ENCODE data around the gene PPP2R5C.
A peak's percentile ranks its signal among the peaks of the same experiment; 100 is the strongest.

Gene PPP2R5C

DNA sequence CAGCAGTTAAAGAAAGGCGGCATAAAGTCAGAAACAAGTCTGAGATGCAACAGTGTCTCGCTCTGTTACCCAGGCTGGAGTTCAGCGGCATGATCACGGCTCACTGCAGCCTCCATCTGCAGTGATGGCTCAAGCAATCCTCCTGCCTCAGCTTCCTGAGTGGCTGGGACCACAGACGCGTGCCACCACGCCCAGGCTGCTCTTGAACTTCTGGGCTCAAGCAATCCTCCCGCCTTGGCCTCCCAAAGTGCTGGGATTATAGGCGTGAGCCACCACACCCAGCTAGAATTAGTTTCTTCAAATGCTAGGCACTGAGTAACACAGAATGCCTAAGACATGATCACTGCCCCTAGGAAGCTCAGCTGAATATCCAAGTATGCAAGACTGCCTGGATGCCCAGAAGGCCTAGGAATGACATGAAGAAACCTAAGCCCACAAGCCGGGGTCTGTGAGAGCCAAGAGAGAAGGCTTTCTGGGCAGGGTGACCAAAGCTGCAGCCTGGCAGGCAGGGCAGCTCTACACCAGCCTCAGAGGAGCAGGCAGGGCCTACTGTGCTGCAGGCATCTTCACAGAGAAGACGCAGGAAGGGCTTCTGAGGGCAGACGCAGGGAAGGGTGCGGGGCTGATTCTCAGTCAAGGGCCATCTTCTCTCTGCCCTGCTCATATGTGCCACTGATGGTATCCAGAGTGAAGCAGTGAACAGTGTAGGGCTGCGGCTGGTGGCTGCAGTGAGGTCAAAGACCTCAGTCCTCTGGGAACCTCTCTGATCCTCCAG, 4.3 kb upstream of the PPP2R5C start:
- no peak for DNase-seq

DNA sequence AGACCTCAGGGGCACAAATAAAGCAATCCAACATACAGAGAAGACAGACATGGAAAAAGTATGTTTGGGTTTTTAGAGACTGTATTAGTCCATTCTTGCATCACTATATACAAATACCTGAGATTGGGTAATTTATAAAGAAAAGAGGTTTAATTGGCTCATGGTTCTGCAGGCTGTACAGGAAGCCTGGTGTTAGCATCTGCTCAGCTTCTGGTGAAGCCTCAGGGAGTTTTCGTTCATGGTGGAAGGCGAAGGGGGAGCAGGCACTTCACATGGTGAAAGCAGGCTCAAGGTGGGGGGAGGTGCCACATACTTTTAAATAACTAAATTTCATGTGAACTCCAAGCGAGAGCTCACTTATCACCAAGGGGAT, 3.7 kb upstream of the PPP2R5C start:
- DNase-seq: no peak

DNA sequence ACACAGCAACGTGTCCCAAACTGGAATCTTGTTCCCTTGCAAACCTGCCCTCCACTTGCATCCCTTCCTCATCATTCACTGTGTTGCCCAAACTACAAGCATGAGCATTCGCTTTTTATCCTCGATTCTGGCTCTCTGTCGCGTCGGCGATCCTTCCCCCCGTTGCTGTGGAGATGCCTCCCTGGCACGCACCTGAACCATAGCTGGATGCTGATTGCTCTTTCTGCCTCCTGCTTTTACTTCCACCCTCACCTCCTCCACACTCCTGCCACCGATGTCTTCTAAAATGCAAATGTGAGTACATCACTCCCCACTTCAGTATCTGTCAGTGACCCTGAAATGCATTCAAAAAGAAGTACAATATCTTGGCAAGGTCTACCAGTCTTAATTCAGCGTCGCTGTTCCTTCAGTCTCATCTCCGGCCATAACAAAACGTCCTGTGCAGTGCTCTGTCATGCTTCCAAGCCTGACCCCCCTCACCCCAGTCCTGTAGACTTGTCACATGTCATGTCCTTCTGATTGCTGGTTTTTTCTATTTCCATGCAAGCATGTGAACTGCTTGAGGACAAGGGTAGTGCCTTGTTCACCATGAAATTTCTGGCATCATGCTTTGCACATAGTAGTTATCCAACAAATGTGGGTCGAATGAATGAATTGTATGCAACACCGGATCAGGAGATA, 2.5 kb upstream of the PPP2R5C start:
- DNase-seq: no peak

DNA sequence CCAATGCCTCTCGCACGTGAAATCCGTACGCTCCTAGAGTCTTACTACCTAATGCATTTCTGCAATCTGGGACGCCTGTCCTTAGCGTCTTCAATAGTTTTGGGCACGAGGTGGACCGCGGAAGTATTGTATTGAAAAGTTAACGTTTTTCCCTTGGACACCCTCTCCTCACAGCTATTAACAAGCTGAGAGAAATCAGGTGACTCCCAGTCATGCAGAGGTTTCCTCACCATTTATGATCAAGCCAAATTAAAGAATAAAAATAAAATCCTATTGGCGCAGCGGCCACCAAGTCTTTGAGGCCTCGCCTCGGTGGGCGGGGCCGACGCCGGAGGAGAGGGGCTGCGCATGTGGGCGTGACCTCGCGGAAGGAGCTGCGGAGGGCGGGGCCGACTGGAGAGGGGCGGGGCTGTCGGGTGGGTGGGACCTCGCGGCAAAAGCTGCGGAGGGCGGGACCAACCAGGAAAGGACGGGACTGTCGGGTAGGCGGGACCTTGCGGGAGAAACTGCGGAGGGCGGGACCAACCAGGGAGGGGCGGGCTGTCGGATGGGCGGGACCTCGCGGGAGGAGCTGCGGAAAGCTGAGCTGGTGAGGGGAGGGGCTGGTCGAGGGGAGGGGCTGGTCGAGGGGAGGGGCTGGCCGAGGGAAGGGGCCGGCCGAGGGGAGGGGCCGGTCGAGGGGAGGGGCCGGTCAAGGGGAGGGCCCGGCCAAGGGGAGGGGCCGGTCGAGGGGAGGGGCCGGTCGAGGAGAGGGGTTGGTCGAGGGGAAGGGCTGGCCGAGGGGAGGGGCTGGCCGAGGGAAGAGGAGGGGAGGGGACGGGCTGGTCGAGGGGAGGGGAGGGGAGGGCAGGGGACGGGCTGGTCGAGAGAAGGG, 1.1 kb upstream of the PPP2R5C start:
- peak; percentile 99 for DNase-seq

DNA sequence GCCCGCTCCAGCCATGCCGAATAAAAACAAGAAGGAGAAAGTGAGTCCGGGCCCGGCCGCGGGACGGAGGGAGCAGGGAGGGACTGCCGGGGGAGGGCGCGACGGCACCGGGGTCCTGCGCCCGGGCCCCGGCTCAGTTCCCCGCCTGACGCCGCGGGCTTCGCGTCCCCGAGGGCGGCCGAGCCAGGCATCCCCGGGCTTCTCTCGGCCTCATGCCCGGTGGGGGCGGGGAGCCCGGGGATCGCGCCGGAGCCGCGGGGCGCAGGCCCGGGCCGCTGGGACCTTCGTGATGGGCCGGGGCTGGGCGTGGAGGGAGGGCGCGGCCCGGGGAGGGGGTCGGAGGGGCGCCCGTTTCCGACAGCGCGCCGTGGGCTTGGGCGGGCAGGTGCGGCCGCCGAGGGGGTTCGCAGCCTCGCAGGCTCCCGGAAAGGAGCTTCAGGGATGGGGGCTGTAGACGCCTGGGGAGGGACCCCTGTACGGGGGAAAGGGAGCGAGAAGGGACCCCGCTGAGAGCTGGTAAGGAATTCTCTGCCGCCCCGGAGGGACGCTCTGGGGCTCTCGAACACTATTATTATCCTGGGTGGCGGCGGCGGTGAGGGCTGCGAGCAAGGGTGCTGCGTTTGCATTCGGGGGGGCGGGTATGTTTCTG, 496 bp downstream of the PPP2R5C start:
- DNase-seq: no peak

DNA sequence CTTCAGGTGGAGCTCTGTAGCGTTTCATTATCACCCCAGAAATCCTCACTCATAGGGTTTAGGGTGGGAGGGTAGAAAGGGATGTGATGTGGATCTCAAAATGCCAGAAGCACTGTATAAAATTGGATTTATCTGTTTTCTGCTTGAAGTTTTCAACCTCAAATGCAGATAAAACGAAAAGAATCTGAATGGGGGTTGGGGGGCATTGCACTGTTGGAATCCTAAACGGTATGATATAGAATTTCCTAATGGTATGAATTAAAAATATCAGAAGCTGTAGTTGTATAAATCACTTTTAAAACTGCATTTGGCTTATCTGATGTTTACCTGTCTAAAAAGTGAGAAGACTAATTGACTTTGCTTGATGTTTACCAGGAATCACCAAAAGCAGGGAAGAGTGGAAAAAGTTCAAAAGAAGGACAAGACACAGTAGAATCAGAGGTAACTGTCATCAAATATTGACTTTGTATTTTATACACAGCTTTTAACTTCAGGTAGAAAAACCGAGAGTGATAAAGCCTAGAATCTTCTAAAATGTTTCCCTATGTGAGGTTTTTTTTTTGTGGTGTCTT, 1.1 kb downstream of the PPP2R5C start:
- no peak for DNase-seq

DNA sequence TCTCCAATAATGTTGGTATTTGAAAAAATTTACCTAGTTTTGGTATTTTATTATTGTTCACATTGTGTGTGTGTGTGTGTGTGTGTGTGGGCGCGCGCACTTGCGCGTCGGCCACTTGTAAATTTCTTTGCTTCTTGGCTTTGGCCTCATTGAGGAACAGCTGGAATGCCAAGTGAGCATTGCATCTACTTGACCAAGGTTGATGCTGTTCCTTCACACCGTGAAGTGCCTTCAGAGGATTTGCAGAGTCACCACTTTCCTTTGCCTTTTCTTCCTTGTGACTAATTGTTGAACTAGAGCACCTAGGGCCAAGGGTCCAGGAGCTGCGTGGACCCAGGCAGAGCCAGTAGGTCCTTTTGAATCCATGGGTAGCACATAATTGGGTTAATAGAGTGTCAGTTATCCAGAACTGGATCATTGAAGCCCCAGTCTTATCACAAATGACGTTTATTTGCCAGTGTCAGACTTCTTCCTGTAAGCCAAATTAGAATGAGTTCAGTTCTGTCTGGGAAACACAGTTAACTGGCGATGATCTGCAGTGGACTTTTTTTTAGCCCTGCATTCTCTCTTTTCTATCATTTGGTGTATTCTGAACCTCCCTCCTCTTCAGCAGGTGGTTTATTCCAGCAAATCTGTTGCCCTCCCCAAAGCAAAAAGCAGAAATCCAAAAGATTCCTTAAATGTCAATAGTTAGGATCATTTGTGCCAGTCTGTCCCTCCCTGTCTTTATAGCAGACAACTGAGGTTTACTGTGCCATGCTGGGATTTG, 2.6 kb downstream of the PPP2R5C start:
- no peak for DNase-seq

DNA sequence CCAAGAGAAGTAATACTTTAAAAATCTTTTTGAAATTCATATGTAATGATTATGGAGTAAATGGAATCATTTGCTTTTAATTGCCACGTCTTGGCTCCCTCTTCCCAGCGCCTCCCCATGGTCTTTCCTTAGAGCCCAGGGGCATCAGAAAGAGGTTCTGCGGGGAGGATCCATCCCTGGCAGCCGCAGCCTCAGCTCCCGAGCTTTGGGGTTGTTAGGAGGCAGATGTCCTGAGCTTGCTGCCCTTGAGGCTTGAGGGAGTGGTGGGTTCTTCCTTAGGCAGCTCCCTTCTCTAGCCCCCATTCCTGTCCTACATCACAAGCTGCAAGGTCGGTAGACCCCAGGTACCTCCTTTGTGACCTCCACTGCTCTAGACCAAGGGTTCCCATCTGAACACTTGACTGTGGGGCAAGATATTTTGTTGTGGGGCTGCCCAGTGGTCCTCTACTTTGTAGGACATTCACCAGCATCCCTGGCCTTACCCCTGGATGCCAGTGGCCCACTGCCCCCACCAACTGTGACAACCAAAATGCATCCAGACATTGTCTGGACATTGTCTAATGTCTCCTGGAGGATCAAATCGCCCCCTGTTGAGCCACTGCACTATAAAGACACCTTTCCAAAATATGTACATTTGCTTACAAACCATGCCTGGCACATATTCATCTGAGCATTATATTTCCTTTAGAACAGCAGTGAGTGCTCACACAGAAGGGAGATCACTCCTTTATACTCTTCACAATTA, 6.3 kb downstream of the PPP2R5C start:
- DNase-seq: no peak

DNA sequence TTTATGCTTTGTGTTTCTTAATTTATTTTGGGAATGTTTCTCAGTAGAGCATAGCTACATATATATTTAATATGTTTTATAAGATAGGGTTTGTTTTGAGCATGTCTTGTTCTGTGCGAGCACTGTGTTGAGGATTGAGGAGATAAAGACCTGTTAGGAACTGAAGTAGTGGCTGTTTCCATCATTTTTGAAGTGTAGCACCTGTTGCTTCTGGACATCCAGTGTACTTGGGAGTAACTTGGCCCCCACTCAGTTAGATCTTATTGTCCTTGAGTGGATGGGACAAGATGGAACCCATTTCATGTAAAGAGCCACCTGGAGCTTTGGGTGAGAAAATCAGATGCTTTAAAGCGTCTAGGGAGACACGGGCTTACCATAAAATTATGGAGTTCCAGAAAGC, 8.7 kb downstream of the PPP2R5C start:
- DNase-seq: no peak

DNA sequence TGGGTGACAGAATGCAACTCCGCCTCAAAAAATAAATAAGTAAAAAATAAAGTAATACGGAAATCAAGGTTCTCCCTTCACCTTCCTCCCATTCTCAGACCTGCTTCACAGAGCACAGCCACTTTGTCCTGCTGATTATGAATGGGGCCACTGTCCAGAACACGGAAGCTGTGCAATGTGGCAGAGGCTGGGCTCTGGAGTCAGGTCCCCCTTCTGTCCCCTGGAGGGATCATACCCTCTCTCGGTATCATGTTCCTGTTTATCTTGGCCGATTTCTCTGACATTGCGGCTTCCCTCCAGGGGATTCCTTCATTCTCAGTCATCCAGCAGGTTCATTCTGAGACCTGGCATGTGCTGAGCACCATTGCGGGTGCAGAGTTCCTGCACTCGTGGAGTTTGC, 11.3 kb downstream of the PPP2R5C start:
- DNase-seq: no peak

DNA sequence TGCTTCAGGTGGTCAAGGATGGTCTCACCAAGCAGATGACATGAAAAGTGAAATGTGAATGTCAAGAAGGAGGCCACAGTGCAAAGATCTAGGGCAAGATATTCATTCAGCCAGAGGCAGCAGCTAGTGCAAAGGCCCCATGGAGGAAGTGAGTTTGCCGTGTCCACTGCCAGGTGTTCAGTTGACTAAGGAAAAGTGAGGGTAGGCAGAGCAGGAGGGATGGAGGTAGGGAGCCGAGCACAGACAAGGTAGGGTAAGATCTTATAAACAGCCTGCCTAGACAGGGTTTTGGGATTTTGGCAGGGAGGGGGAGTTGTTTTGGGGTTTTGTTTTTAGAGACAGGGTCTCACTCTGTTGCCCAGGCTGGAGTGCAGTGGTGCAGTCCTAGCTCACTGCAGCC, 11.9 kb downstream of the PPP2R5C start:
- no peak for DNase-seq

DNA sequence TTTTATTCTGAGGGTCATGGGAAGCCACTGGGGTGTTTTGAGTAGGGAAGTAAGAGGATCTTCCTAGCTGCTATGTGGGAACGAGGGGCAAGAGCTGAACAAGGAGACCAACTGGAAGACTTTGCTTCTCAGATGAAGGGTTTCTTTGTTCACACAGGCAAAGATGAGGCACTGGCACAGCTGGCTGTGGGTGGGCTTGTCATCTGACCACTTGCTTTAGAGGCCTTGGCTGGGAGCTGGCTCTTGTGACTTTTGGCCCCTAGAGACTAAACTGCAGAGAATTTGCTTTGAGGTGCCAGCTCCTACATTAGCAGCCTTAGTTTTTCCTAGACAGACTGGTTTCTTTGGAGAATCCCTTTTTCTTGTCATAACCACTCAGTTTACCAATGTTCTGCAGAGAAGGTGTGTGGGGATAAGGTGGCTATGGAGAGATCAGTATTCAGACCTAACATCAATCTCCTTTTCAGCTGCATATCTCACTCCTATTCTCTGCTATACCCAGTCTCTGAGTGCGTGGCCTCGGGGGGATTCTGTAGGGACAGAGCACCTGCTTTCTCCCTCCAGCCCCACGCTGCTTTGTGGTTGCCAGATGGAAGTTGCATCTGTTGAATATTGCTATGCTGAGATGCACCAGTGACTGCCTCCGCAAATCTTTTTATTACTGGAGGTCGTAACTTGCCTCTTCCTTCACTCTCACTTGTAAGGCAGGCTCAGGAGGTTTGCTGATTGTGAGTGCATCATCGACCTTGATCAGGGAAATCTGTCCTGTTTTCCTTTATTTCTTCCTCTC, 12.7 kb downstream of the PPP2R5C start:
- no peak for DNase-seq

DNA sequence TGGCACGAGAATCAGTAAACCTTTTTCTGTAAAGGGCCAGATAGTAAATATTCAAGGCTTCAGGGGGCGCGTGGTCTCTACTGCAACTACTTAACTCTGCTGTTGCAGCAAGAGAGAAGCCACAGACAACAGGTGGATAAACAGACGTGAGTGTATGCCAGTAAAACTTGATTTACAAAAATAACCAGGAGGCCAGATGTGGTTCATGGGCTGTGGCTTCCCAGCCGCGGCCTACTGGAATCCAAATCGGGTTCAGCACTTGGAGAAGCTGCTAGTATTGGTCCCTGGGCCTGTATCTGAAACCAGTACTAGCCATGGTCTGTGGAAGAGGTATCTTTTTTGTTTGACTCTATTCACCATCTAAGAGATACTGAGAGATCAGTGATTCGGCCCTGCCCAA, 13.3 kb downstream of the PPP2R5C start:
- DNase-seq: peak; percentile 30

DNA sequence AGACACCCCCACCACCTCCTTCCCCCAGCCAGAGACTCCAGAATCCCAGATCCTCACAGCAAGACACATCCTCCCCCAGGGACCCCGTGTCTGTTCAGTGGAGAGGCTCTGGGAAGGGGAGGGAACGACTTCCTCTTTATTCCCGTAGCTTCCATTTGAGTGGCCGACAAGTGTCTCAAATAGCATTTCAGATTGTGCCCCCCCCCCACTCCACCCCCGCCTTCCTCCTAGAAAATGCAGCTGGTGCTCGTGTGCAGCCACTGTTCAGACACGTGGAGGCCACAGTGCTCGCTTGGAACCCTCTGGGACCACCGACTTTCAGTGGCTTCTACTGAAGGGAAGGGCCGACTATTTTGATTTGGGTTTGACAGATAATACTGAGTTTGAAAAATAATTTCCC, 14.3 kb downstream of the PPP2R5C start:
- DNase-seq: peak; percentile 40

DNA sequence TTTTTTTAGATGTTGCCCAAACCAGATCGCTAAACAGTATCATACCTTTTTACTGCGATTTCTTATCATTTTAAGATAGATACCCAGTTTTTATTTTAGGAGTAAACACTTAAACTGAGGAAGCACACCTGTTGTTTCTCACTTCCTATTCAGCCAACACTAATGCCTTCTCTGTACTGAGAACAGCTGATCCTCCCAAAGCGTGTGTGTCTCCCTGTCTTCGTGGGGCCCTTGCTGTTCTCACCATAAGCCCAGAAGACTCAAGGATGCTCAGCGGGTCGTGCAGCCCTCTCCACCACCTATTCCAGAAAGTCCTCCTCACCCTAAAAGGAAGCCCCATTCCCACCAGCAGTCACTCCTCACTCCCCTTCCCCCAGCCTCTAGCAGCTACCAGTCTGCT, 14.8 kb downstream of the PPP2R5C start:
- DNase-seq: no peak

DNA sequence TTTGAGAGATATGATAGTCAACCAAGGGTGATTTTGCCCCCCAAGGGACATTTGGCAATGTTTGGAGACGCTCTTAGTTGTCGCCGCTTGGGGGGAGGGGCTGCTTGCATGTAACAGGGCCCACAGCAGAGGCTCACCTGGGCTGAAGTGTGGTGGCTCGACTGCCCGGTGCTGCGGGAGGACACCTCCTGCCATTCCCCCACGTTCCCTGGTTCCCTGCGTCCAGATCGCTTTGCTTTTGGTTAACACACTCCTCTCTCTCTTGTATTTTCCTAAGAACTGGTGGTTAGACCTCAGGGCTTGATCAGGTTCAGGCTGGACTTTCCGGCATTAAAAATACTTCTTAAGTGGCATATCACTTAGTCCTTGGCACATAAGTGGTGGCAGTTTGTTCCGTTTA, 18.9 kb downstream of the PPP2R5C start:
- DNase-seq: no peak

DNA sequence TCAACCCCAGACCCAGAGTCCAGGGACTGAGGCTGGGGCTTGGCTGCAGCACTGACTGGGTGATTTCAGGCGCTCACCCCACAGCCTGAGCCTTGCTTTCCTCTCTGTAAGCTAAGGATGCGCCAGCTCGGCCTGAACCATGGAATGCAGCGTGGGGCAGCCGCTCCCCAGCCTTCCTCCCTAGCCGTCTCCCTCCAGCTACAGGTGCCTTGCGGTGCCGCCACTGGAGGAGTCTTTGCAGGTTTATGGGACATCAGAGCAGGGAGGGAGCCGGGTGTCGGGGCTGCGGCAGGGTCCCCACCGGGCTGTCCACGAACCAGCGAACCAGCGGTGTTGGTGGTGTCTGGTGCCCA, 19.4 kb downstream of the PPP2R5C start:
- no peak for DNase-seq

DNA sequence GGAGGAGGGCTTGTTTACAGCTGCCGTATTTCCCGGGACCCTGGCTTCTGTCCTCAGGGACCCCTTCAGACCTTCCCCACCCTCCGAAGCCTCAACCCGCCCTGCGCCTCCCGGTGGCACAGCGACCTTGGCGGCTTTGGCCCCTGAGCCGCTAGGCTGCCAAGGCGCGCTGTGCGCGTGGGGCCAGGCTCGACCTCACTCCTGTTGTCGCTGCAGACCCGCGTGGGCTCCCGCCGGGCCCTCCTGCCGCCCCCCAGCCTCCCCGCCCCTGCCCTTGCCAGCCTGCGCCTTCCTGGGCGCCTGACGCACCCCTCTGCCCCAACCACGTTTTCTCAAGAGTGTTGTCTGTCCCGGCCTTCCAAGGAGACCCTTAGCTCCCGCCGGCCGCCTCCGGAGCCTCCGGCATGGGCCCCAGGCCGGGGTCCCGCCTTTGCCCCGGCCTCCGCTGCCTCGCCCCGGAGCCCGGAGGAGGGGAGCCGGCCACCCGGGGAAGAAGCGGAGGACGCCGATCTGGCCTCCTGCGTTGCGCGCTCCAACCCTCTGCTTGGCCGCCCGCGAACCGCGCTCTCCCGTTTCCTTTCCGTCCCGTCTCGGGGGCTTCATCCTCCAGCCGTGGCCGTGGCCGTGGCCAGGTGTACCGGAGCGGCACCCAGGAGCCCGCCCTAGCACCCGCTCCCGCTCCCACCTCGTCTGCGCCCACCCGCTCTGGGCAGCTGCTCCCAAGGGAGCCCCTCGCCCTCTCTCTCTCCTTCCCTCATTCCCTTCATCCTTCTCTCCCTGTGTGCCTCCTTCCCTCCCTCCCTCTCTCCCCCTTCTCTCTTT, 19.9 kb downstream of the PPP2R5C start:
- peak; percentile 57 for DNase-seq

DNA sequence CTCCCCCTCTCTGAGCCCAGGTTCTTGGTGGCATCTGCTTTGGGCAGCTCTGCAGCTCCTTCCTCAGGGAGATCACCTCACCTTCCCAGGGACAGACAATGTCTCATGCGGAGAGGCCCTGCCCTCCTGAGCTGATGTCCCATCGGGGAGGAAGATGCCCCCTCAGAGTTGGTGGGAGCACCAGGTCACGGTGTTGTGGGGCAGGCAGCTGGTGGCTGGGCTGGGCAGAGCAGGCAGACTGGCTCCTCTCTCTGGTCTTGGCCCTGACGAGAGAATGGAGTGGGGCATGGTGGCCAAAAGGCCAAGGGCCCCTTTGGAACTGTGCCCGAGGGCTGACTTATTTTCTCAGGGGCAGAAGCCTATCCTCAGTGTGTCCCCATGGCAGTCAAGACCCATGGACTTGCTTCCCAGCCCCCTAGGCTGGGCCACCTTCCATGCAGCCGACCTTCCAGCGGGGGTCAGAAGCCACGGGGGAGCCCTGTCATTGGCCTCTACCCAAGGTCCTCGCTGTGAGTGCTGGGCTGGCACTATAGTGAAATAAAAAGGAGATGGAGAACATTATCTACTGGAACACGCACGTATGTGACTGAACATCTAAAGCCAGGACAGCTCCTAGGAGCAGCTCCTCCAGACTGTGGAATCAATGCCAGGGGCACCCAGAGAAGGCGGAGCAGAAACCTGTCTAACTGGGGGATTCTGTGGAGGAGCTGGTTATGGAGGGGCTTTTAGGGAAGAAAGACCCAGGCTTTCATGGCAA, 21.9 kb downstream of the PPP2R5C start:
- no peak for DNase-seq

Measured in right forelimb (tissue), 1 donor.